KMS-11 (cell line): ENCODE measurements around the gene ABHD17A.

Source experiments
- H2AFZ ChIP-seq: fragments of 200-600 bp; sonication (generic); 2 replicates; pipeline ENCODE4 v1.6.1; 2016; ENCODE audit warnings: antibody characterized with exemption, mixed run types, low read depth
- H3K27ac ChIP-seq: fragments of 200-600 bp; sonication (generic); 2 replicates; pipeline ENCODE4 v1.6.1; 2016; ENCODE audit warnings: mild to moderate bottlenecking, mixed run types
- H3K27me3 ChIP-seq: fragments of 200-600 bp; sonication (generic); 2 replicates; pipeline ENCODE4 v1.6.1; 2017; ENCODE audit warnings: mild to moderate bottlenecking, low read depth, mixed run types, moderate library complexity; ENCODE audit not compliant: insufficient read depth
- H3K36me3 ChIP-seq: fragments of 200-600 bp; sonication (generic); 2 replicates; pipeline ENCODE4 v1.6.1; 2017; ENCODE audit warnings: mild to moderate bottlenecking, mixed run types; ENCODE audit not compliant: insufficient read depth
- H3K4me1 ChIP-seq: fragments of 200-600 bp; sonication (generic); 2 replicates; pipeline ENCODE4 v1.6.1; 2016; ENCODE audit warnings: mild to moderate bottlenecking, low read depth, mixed run types; ENCODE audit not compliant: poor library complexity, severe bottlenecking
- H3K4me2 ChIP-seq: fragments of 200-600 bp; sonication (generic); 2 replicates; pipeline ENCODE4 v1.7.0; 2016; ENCODE audit warnings: mild to moderate bottlenecking, mixed run types
- H3K4me3 ChIP-seq: fragments of 200-600 bp; sonication (generic); IDR thresholded peaks from 2 replicates; pipeline ENCODE4 v1.6.1; 2017; ENCODE audit warnings: low read depth, low read length, mixed read lengths; ENCODE audit not compliant: insufficient read depth
- H3K79me2 ChIP-seq: fragments of 200-600 bp; sonication (generic); 2 replicates; pipeline ENCODE4 v1.6.1; 2016; ENCODE audit warnings: low read depth, mixed run types; ENCODE audit not compliant: insufficient read depth
- H3K9ac ChIP-seq: fragments of 200-600 bp; sonication (generic); 2 replicates; pipeline ENCODE4 v1.6.1; 2016; ENCODE audit warnings: mild to moderate bottlenecking, mixed run types
- H4K20me1 ChIP-seq: fragments of 200-600 bp; sonication (generic); 2 replicates; pipeline ENCODE4 v1.6.1; 2016; ENCODE audit warnings: mild to moderate bottlenecking, mixed run types; ENCODE audit not compliant: insufficient read depth
- CTCF ChIP-seq: fragments of 200-600 bp; sonication (generic); conservative IDR thresholded peaks from 2 replicates; pipeline ENCODE4 v1.6.1; 2017; ENCODE audit warnings: low read depth, mild to moderate bottlenecking, antibody characterized with exemption, low read length, moderate library complexity, mixed read lengths

ABHD17A gene

GRCh38 chr19:1843116-1843515 lies 42.2 kb downstream of the ABHD17A start:
- Histone ChIP-seq H3K27me3 (no peaks in the 10 kb centered on the region), H3K4me2 (no peak overlapping the region), H3K79me2 (peaks cover 87% of the 10 kb centered on the region), H3K36me3 (no peaks in the 10 kb centered on the region), H2AFZ (no peak overlapping the region), H3K27ac (no peak overlapping the region), H4K20me1 (peaks cover 4% of the 10 kb centered on the region; the same call in 1 of the 2 replicates), H3K4me1 (peaks cover 13% of the 10 kb centered on the region), H3K9ac (no peak overlapping the region), H3K4me3 (no peak overlapping the region)
- no peak for TF ChIP-seq CTCF

- no peak overlapping the region for H2AFZ ChIP-seq
- no peak overlapping the region for H3K4me2 ChIP-seq
- no peak for TF ChIP-seq CTCF
- H3K4me1 ChIP-seq: peaks cover 4% of the 10 kb centered on the region
- H3K79me2 ChIP-seq: peaks cover 85% of the 10 kb centered on the region
- no peak overlapping the region for H3K4me3 ChIP-seq
- no peaks in the 10 kb centered on the region for H3K27me3 ChIP-seq
- H4K20me1 ChIP-seq: peaks cover 4% of the 10 kb centered on the region; the same call in 1 of the 2 replicates
- H3K36me3 ChIP-seq: no peaks in the 10 kb centered on the region
- H3K9ac ChIP-seq: no peak overlapping the region
- no peak overlapping the region for H3K27ac ChIP-seq
Observed at GRCh38 chr19:1841209-1841924, 43.9 kb downstream of the ABHD17A start.

- H3K4me1 ChIP-seq: no peaks in the 10 kb centered on the region
- no peaks in the 10 kb centered on the region for H3K36me3 ChIP-seq
- no peaks in the 10 kb centered on the region for H3K27me3 ChIP-seq
- no peak overlapping the region for H3K27ac ChIP-seq
- peaks cover 4% of the 10 kb centered on the region; the same call in 1 of the 2 replicates for H4K20me1 ChIP-seq
- H2AFZ ChIP-seq: no peak overlapping the region
- no peak overlapping the region for H3K9ac ChIP-seq
- H3K79me2 ChIP-seq: peaks cover 78% of the 10 kb centered on the region
- TF ChIP-seq CTCF: no peak
- no peak overlapping the region for H3K4me3 ChIP-seq
- H3K4me2 ChIP-seq: no peak overlapping the region
Observed at GRCh38 chr19:1840541-1841115, 44.7 kb downstream of the ABHD17A start.

GRCh38 chr19:1839658-1840540 lies 45.4 kb downstream of the ABHD17A start:
- H3K4me2 ChIP-seq: no peak overlapping the region
- H4K20me1 ChIP-seq: peaks cover 4% of the 10 kb centered on the region; the same call in 1 of the 2 replicates

More at GRCh38 chr19:1839658-1840540, 45.4 kb downstream of the ABHD17A start:
- no peak for TF ChIP-seq CTCF
- H2AFZ ChIP-seq: no peak overlapping the region
- no peak overlapping the region for H3K27ac ChIP-seq
- H3K27me3 ChIP-seq: no peaks in the 10 kb centered on the region
- no peak overlapping the region for H3K9ac ChIP-seq
- H3K79me2 ChIP-seq: peaks cover 71% of the 10 kb centered on the region; the same call in 1 of the 2 replicates
- H3K36me3 ChIP-seq: no peaks in the 10 kb centered on the region
- no peaks in the 10 kb centered on the region for H3K4me1 ChIP-seq
- no peak overlapping the region for H3K4me3 ChIP-seq
